Muscle layer of colon (tissue), 2 donors: Measurements from ENCODE around the gene AP2B1.

Experiments used
- H3K27ac ChIP-seq: one replicate; pipeline ENCODE4 v1.7.0; 2013; ENCODE audit warnings: low read depth, mild to moderate bottlenecking, low read length, moderate library complexity
- H3K27me3 ChIP-seq, 2 donors: one replicate each; pipeline ENCODE4 v1.7.0; 2013; ENCODE audit warnings: low read length in 2 of 2, mild to moderate bottlenecking in 2 of 2; ENCODE audit not compliant: insufficient read depth in 2 of 2, control insufficient read depth in 1 of 2
- H3K36me3 ChIP-seq: one replicate; pipeline ENCODE4 v1.7.0; 2013; ENCODE audit warnings: mild to moderate bottlenecking, low read length; ENCODE audit not compliant: insufficient read depth
- H3K4me1 ChIP-seq: one replicate; pipeline ENCODE4 v1.7.0; 2013; ENCODE audit warnings: mild to moderate bottlenecking, low read length; ENCODE audit not compliant: insufficient read depth
- H3K4me3 ChIP-seq, 2 donors: one replicate each; pipeline ENCODE4 v1.7.0; 2013; ENCODE audit warnings: low read length in 2 of 2, low read depth in 1 of 2, mild to moderate bottlenecking in 1 of 2, moderate library complexity in 1 of 2
- H3K9ac ChIP-seq: one replicate; pipeline ENCODE4 v1.7.0; 2013; ENCODE audit warnings: low read length
- H3K9me3 ChIP-seq: one replicate; pipeline ENCODE4 v1.7.0; 2013; ENCODE audit warnings: mild to moderate bottlenecking, low read length
- donor health status: abdominal sarcoma.
- donor health status: Adenocarcinoma of cecum.

Gene AP2B1

GRCh38 chr17:35587074-35587961 lies at the start of gene AP2B1:
TSS of gene AP2B1 (plus strand) at chr17:35587322. CDS start at chr17:35594031, 6,709 bp downstream.
- peak within 1 kb of the TSS; percentile 90 for H3K27ac ChIP-seq
- peaks cover 23% of the 10 kb centered on the region for H3K4me1 ChIP-seq
- peak within 1 kb of the TSS; percentile 78 for H3K9ac ChIP-seq
- no peaks in the 10 kb centered on the region for H3K36me3 ChIP-seq
- no peaks in the 10 kb centered on the region for H3K9me3 ChIP-seq
- H3K4me3 ChIP-seq: peak within 1 kb of the TSS; percentile 81 to 88
- H3K27me3 ChIP-seq: no peaks in the 10 kb centered on the region

GRCh38 chr17:35537601-35538141 lies 49.5 kb upstream of the AP2B1 start, which contains the start of gene SLFN12L:
TSS of gene SLFN12L (minus strand) at chr17:35537678. CDS start at chr17:35522364, 15,314 bp downstream.
- no peak within 1 kb of the TSS for H3K9ac ChIP-seq
- peaks cover 18% of the 10 kb centered on the region for H3K4me1 ChIP-seq
- no peaks in the 10 kb centered on the region for H3K36me3 ChIP-seq
- no peaks in the 10 kb centered on the region for H3K9me3 ChIP-seq
- peak within 1 kb of the TSS; percentile 41 for H3K27ac ChIP-seq
- no peaks in the 10 kb centered on the region for H3K27me3 ChIP-seq
- no peak within 1 kb of the TSS for H3K4me3 ChIP-seq

GRCh38 chr17:35539659-35540026 lies 47.5 kb upstream of the AP2B1 start:
- Histone ChIP-seq H3K36me3 (no peaks in the 10 kb centered on the region), H3K9ac (no peak overlapping the region), H3K4me3 (peak overlapping the region in 1 of 2 donors; percentile 28), H3K4me1 (peaks cover 18% of the 10 kb centered on the region), H3K27ac (no peak overlapping the region), H3K9me3 (no peaks in the 10 kb centered on the region), H3K27me3 (no peaks in the 10 kb centered on the region)

GRCh38 chr17:35540589-35541404 lies 46.3 kb upstream of the AP2B1 start:
- Histone ChIP-seq H3K9ac (no peak overlapping the region), H3K27me3 (no peaks in the 10 kb centered on the region), H3K4me1 (peaks cover 18% of the 10 kb centered on the region), H3K27ac (peak overlapping the region; percentile 32), H3K9me3 (no peaks in the 10 kb centered on the region), H3K4me3 (peak overlapping the region; percentile 54 to 55), H3K36me3 (no peaks in the 10 kb centered on the region)

GRCh38 chr17:35541434-35541833 lies 45.7 kb upstream of the AP2B1 start:
- H3K27ac ChIP-seq: no peak overlapping the region
- H3K4me1 ChIP-seq: peaks cover 18% of the 10 kb centered on the region
- no peak overlapping the region for H3K4me3 ChIP-seq
- no peaks in the 10 kb centered on the region for H3K27me3 ChIP-seq
- no peaks in the 10 kb centered on the region for H3K9me3 ChIP-seq
- H3K36me3 ChIP-seq: no peaks in the 10 kb centered on the region
- no peak overlapping the region for H3K9ac ChIP-seq

- no peak overlapping the region for H3K27ac ChIP-seq
- no peak overlapping the region for H3K9ac ChIP-seq
- H3K27me3 ChIP-seq: no peaks in the 10 kb centered on the region
- H3K4me3 ChIP-seq: no peak overlapping the region
- peaks cover 18% of the 10 kb centered on the region for H3K4me1 ChIP-seq
- no peaks in the 10 kb centered on the region for H3K9me3 ChIP-seq
- H3K36me3 ChIP-seq: no peaks in the 10 kb centered on the region
These were observed 44.1 kb upstream of the AP2B1 start for GRCh38 chr17:35542990-35543389.

- Histone ChIP-seq H3K27ac (no peak overlapping the region), H3K27me3 (no peaks in the 10 kb centered on the region), H3K9ac (no peak overlapping the region), H3K4me1 (peaks cover 13% of the 10 kb centered on the region), H3K36me3 (no peaks in the 10 kb centered on the region), H3K9me3 (no peaks in the 10 kb centered on the region), H3K4me3 (no peak overlapping the region)
These were observed 43.3 kb upstream of the AP2B1 start for GRCh38 chr17:35543856-35544255.

- Histone ChIP-seq H3K4me3 (no peak overlapping the region), H3K4me1 (peaks cover 3% of the 10 kb centered on the region), H3K27ac (no peak overlapping the region), H3K36me3 (no peaks in the 10 kb centered on the region), H3K27me3 (no peaks in the 10 kb centered on the region), H3K9ac (no peak overlapping the region), H3K9me3 (no peaks in the 10 kb centered on the region)
These were observed 42.0 kb upstream of the AP2B1 start for GRCh38 chr17:35545150-35545549.

- no peaks in the 10 kb centered on the region for H3K9me3 ChIP-seq
- no peaks in the 10 kb centered on the region for H3K27me3 ChIP-seq
- no peaks in the 10 kb centered on the region for H3K4me1 ChIP-seq
- H3K27ac ChIP-seq: no peak overlapping the region
- H3K9ac ChIP-seq: no peak overlapping the region
- H3K4me3 ChIP-seq: no peak overlapping the region
- H3K36me3 ChIP-seq: no peaks in the 10 kb centered on the region
These were observed 40.6 kb upstream of the AP2B1 start for GRCh38 chr17:35546487-35546886.

GRCh38 chr17:35548208-35548810 lies 38.8 kb upstream of the AP2B1 start:
- Histone ChIP-seq H3K9me3 (no peaks in the 10 kb centered on the region), H3K27me3 (no peaks in the 10 kb centered on the region), H3K4me3 (no peak overlapping the region), H3K27ac (no peak overlapping the region), H3K36me3 (no peaks in the 10 kb centered on the region), H3K9ac (no peak overlapping the region), H3K4me1 (no peaks in the 10 kb centered on the region)

- Histone ChIP-seq H3K4me1 (no peaks in the 10 kb centered on the region), H3K27ac (no peak overlapping the region), H3K36me3 (no peaks in the 10 kb centered on the region), H3K9ac (no peak overlapping the region), H3K9me3 (no peaks in the 10 kb centered on the region), H3K4me3 (no peak overlapping the region), H3K27me3 (no peaks in the 10 kb centered on the region)
These were observed 38.1 kb upstream of the AP2B1 start for GRCh38 chr17:35548978-35549377.
